HG03159 (cell line): Measurements from ENCODE around the gene DAPL1.

ENCODE experiments used
- ATAC-seq: cut with Tn5 transposase; IDR thresholded peaks from one replicate; pipeline ENCODE4 v1.9.1; 2021; ENCODE audit warnings: mild to moderate bottlenecking, moderate library complexity; ENCODE audit not compliant: unreplicated experiment

DAPL1 gene

DNA sequence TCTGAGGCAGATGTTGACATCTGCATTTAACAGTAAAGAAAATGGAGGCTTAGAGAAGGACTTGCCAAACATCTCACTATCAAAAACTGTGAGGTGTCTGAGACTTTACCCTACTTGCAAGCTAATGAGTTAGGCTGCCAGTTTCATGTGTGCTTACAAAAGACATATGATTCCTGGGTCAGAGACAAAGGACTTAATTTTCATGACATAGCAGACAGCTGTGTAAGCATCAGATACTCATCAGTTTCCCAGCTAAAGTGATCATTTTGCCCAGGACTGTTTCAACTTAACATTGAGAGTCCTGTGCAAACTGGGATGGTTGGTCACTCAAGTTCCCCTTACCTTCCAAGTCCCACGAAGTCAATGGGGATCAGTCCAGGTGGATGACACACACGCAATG is 18.9 kb upstream of the DAPL1 start:
- ATAC-seq: no peak

- no peak for ATAC-seq
Observed at GRCh38 chr2:158777077-158777476, 18.0 kb upstream of the DAPL1 start.

DNA sequence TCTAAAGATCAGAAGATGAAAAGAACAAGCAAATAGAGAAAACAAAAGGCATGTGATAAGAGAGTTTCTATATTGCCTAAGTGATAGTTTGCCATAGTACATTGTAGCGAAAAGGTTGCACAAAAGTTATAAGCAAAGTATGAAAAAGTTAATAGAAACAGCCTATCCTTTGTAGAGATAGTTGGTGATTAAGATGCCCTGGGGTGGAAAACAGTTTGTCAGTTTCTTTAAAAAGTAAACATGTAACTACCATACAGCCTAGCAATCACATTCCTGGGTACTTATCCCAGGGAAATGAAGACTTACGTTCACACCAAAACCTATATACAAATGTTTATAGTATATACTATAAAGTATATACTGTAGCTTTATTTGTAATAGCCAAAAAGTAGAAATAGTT is 16.9 kb upstream of the DAPL1 start:
- ATAC-seq: no peak

DNA sequence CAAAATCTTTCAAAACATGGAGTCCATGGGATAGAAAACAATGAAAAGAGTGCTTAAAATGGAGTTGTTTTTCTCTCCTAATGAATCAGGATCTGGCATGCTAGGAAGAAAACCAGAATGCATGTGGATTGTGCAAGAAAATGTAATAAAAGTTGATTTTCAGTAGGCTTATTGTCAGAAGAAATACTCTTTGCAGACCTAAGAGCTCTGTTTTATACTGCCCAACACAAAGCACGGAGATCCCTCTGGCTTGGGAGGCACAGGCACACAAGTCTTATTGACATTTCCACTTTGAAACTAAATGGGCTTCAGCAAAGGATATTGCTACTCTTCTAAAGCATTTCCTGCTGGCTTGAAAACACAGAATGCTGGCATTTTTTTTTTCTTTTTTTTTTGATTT is 15.5 kb upstream of the DAPL1 start:
- no peak for ATAC-seq

DNA sequence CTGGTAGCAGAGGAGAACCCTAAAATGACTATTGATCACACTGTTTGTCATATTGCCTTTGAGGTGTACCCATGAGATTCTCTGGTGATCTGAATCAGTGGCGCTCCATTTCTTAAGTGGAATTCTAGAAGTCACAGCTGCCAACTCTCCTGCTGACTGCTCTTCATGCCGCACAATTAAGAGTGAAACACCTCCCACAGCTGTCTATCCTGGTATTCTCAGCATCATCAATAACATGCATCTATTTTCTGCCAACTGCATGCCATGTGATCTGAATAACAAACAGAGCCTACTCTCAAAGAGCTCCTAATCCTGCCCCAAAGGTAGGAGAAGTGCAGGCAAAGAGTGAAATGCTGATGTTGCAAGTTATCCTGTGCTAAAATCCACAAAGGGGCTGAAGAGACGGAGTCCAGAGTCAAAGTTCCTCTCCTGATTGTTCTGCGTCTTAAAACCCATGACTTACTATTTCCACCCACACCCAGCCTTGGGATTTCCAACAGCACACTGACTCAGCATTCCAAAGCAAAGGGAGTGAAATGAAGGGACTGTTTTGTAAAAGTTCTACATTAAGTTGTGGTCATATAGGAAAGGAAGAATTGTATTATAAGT is 13.7 kb upstream of the DAPL1 start:
- no peak for ATAC-seq

GRCh38 chr2:158782136-158782535 is 13.0 kb upstream of the DAPL1 start:
- no peak for ATAC-seq

GRCh38 chr2:158782616-158783015 is 12.5 kb upstream of the DAPL1 start:
- no peak for ATAC-seq

DNA sequence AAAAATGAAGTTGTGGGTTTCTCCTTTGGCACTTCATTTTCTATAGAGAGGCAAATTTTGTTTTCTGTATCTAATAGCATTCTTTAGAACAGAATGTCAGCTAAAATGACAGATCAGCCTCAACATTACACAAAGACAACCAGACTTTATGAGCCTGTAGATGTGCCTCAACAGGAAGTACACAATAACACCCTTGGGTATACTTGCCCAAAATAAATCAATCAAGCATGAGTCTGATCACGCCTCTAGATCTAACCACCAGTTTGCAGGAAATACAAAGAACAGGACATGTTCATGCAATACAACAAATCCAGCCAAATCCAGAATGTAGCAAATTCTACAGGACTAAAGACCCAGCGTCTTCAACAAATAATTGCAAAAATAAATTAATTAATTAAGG is 11.2 kb upstream of the DAPL1 start:
- ATAC-seq: no peak

GRCh38 chr2:158786897-158787296 is 8.2 kb upstream of the DAPL1 start:
- no peak for ATAC-seq

DNA sequence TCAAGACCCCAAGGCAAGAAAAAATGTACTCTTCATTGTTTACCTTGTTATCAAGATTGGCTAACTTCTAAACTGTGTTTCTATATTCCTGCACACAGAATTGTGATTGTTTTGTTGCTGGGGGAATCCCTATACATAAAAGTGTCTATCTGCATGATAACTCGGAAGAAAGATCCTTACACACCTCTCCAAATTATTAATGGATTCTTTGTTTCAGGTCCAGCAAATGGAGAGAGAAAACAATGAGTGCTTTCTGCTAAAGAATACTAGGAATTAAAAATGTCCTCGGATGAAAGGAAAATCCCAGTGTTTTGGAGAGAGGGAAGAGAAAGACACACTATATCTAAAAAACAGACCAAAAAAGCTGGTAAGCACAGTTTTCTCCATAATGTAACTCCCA is 6.2 kb upstream of the DAPL1 start:
- ATAC-seq: no peak

GRCh38 chr2:158796652-158797051 is 1.5 kb downstream of the DAPL1 start:
- ATAC-seq: no peak

- no peak for ATAC-seq
Observed at GRCh38 chr2:158797963-158798700, 3.0 kb downstream of the DAPL1 start.

DNA sequence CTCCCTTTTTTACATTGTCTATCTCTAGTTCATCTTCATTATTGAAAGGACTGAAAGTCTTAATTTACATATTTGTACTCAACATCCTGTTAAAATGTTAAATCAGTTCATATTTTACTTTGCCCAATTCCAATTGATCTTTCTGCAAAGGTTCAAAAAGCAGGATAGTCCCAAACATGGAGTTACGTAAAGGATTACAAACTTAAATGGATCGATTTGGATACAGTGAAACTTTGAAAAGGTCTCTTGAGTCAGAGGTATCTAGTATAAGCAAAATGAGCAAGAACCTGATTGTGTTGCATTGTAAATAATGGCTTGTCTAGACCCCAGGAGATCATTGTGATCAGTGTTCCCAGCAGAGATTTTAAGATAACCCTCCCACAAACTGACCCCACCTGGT is 4.1 kb downstream of the DAPL1 start:
- ATAC-seq: no peak

DNA sequence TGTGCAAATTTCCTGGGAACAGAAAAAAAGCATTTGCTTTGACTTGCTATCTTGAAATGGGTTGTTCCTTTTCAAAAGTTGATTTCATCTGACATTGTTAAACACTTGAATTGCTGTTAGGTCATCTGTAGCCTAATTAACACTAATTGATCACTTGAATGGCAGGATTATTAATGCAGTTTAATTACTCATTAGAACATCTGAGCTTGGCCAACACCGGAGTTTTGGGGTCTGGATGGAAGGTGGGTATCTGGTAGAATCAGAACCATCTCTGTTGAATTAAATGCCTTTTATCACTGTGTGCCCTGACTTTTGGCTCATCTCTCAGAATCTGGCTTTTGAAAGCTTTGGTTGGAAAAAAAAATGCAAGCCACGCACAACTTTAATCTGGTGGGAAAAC is 8.4 kb downstream of the DAPL1 start:
- no peak for ATAC-seq

GRCh38 chr2:158805255-158805654 is 10.1 kb downstream of the DAPL1 start:
- ATAC-seq: no peak

- ATAC-seq: no peak
Observed at GRCh38 chr2:158805936-158806335, 10.8 kb downstream of the DAPL1 start.

DNA sequence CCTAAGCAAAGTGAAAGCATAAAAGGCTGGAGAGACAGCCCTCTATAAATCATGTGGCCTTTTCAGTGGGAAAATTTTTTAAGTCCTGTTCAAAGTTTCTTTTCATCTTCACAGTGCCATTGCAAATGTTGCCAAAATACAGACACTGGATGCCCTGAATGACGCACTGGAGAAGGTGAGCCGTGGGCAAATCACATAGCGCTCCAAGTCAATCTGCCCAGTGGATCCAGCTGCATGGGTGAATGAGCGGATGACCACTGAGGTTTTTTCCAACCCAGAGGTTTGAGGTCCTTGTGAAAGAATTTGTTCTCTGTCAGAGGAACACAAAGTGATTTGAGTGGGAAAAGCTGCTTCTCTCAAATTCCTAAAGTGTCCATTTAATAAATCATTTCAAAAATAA is 11.8 kb downstream of the DAPL1 start:
- ATAC-seq: no peak

DNA sequence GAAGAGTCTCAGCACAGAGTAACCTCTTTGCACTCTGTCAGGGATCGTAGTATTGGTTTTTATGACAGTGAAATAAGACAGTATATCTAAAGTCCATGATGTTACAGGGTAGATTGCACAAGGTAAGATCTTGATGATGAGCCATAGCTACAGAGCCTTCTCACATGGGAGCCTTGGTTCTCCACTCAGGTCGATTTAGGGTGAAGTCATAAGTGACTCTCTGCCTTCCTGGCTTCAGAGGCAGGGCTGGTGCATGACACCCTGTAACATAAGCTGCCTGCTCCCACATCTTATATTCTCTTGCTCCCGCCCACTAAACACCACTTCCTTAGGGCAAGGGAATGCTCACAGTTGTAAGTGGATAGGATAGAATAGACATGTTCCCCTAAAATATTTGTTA is 13.3 kb downstream of the DAPL1 start:
- ATAC-seq: no peak

DNA sequence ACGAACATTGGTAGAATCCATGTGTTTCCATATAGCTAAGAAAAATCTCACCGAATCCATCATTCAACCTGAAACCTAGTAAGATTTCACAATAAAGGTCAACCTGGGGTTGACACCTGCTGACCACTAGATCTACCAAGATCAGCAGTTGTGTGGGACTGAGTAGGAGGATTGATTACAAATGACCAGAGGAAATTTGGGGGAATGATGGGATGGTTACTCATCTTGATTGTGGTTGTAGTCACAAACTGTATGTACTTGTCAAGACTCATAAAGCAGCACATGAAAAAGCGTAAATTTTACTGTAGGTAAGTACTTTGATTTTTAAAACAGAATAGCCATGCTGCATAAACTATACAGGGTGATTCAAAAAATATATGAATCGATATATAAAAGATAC is 14.7 kb downstream of the DAPL1 start:
- ATAC-seq: no peak

GRCh38 chr2:158810731-158811460 is 15.8 kb downstream of the DAPL1 start:
- ATAC-seq: no peak

- no peak for ATAC-seq
Observed at GRCh38 chr2:158815166-158815565, 20.0 kb downstream of the DAPL1 start.

DNA sequence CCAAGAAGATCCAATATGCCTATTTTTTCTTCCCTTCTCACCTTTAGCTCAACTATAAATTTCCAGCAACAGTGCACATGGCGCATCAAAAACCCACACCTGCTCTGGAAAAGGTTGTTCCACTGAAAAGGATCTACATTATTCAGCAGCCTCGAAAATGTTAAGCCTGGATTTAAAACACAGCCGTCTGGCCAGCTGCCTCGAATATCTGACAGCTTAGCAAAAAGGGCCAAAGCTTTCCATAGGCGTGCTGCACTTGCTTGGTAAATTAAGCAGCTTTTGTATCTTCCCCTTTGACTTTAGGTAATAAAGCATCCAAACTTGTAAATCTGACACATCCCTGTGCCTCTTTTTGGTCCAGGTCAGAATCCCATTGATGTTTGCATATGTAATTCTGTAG is 20.5 kb downstream of the DAPL1 start:
- no peak for ATAC-seq
